Esophagus muscularis mucosa (tissue), 4 donors: Measurements from ENCODE around the gene EVC.

ENCODE experiments used
- CTCF ChIP-seq, 3 experiments: fragments of 200-600 bp in 2 of 3; fragments of 450-650 bp in 1 of 3; sonication (generic) in 2 of 3; IDR thresholded peaks; one replicate each; pipeline ENCODE4 v1.5.1; 2017 to 2019; ENCODE audit warnings: antibody characterized with exemption in 3 of 3, mild to moderate bottlenecking in 2 of 3, moderate library complexity in 1 of 3
- EP300 ChIP-seq: sonication (generic); formaldehyde crosslinking; IDR thresholded peaks from one replicate; pipeline ENCODE4 v1.6.1; 2017; ENCODE audit warnings: antibody characterized with exemption
- POLR2A ChIP-seq: fragments of 450-650 bp; IDR thresholded peaks from one replicate; pipeline ENCODE4 v1.6.1; 2017; ENCODE audit warnings: antibody characterized with exemption, moderate library complexity, mild to moderate bottlenecking, low read depth
- POLR2AphosphoS5 ChIP-seq, 2 donors: sonication (generic); formaldehyde crosslinking; IDR thresholded peaks; one replicate each; pipeline ENCODE4 v1.6.1; 2017; ENCODE audit warnings: antibody characterized with exemption in 2 of 2

GRCh38 chr4:5716391-5716790 lies 5.4 kb downstream of the EVC start:
- no peak for TF ChIP-seq POLR2A
- no peak for TF ChIP-seq CTCF (IDR thresholded peaks at IDR 0.05)
- TF ChIP-seq POLR2AphosphoS5 (IDR thresholded peaks at IDR 0.05), result no peak
- no peak for TF ChIP-seq EP300
